Hematopoietic multipotent progenitor cell treated with erythropoietin and hydrocortisone succinate and interleukin-3 and kit ligand, for 8 days (in vitro differentiated cells): Measurements from ENCODE around the gene PACS1.
"Not testable (repeated sequence)": the region's sequence is repeated elsewhere in the genome, so short reads cannot be mapped to it uniquely, and the experiment has no call there.

ENCODE experiments used
- DNase-seq: peaks from one replicate; pipeline ENCODE4 v3.0.0-alpha.2; 2015

The PACS1 gene

DNA sequence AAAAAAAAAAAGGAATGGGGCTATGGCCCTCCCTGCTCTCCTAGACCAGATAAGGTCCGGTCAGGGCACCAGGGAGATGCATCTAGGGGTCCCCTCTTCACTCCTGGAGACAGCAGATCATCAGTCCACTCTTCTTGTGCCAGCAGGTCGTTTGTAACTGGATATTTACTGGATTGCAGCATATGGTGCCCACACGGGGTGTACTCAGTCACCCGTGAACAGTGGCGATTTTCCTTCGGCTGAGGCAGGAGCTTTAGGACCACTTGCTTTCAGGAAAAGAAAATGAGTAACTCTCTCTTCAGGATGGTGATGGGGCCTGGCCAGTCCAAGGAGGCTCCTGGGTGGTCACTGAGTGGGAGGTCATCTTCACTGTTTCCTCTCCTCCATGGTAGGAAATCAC, 160.1 kb downstream of the PACS1 start:
- no peak for DNase-seq

DNA sequence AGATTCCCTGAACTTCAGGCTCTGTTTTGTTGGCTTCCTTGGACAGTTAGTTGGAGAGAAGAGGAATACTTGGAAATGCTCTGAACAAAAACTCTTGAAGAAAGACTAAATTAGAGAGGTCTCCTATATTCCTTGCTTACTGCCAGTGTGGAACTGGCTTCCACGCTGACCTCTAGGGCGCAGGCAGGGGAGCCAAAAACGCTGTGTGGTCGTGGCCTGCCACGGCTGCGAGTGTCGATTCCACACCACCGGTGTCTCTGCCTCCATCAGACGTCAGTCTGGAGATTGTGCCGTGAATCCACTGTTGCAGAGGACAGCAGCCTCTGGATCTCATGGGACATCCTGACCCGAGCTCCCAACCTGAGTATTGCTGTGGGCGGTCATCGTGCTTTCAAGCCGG, 160.9 kb downstream of the PACS1 start:
- DNase-seq, result no peak

DNA sequence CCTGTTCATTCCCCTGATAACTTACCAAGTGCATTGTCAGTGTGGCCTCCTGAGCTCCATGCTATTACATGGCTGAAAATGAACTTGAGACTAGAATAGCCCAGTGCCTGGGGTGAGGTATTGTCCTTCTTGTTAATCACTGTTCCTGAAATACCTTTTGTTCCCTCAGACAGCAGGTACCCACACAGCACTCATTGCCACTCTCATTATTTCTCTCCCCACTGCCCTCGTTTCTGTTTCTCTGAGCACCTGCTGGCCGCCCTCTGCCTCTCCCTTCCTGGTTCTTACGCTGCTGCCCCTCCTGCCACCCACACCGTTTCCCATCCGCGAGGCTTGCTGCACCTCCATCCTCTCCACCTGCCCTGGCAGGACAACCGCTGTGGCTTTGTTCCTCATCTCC, 161.5 kb downstream of the PACS1 start:
- no peak for DNase-seq

- no peak for DNase-seq
Measured at GRCh38 chr11:66232769-66233168, 162.7 kb downstream of the PACS1 start.

GRCh38 chr11:66233301-66233700, 163.2 kb downstream of the PACS1 start:
- no peak for DNase-seq

DNA sequence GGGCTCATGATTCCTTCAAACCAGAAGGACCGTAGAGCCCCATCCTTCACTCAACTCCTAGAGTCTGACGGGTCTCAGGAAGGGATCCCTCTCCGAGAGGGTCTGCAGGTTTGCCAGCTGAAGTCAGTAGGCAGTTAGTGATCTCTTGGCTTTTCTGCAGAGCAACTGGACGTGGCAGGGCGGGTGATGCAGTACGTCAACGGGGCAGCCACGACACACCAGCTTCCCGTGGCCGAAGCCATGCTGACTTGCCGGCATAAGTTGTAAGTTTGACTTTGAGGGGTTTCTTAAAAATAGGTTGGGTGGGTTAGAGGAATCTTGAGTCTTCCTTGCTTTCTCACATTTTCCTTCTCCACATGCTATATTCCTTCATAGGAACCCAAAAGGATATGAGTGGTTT, 165.1 kb downstream of the PACS1 start:
- no peak for DNase-seq

DNA sequence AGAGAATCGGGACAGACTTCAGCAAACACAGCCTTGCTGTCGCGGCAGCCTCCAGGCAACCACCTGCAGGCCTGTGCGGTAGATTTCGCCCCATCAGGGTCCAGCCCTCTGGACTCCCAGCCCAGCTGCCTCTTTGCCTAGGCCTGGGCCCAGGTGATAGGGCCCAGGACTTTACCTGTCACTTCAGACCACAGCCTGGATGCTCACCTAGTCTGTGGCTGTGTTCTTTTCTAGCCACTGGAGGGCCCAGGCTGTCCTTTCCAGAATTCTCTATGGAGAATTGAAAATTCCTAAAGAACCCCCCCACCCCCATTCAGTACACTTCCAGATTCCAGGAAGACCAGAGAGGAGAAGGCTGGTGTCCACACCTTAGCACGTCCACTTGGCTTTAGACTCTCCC, 167.8 kb downstream of the PACS1 start:
- DNase-seq, result no peak

- no peak for DNase-seq
Measured at GRCh38 chr11:66238786-66239413, 168.8 kb downstream of the PACS1 start.

GRCh38 chr11:66239511-66239910, 169.4 kb downstream of the PACS1 start:
- DNase-seq, result no peak

DNA sequence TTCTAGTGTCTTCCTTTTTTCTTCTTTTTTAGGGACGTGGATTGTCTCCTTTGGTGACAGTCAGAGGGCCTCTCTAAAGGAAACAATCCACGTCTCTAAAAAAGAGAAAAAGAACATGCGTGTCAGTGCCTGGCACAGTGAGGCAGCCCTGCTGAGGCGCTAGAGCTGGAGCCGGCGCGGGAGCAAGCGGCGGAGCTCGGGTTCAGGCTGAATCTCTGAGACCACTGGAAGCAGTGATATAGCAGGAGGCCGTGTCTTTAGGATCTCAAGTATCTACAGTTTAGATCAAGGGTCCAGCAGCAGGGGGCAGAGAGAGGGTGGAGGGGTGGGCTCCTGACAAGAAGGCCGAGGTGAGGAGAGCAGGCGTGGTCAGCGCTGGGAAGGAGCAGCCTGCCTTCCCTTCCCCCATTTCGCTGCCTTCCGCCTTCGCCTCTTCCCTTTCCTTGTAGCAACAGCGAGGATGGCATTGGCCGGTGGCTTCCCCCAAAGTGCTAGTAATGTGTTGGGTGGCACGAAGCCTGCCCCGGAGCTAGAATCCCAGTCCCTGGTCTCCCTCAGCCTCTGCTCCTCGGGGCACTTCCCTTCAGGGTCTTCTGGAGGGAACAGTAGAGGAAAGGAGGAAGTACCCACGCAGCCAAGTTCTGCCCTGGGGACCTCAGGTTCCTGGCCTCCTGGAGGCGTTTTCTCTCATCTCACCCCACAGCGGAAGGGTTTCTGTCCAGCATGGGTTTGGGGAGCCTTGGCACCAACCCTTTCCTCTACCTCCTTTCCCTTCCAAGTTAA, 170.1 kb downstream of the PACS1 start:
- DNase-seq, result no peak

DNA sequence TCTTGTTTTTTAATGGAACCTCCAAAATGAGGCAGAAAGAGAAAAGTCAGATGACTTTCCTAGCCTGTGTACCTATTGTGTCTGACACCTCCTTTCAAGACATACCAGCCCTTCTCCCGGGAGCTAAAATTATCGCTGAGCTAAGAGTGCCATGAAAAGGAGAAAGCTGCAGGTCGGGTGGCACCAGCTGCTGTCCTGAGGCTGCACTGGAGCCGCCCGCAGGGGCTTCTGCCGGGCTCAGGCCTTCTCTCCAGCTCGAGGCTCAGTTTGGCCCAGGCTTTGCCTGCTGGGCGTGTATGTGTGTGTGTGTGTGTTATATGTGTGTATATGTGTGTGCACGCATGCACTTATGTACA, 170.7 kb downstream of the PACS1 start:
- no peak for DNase-seq

DNA sequence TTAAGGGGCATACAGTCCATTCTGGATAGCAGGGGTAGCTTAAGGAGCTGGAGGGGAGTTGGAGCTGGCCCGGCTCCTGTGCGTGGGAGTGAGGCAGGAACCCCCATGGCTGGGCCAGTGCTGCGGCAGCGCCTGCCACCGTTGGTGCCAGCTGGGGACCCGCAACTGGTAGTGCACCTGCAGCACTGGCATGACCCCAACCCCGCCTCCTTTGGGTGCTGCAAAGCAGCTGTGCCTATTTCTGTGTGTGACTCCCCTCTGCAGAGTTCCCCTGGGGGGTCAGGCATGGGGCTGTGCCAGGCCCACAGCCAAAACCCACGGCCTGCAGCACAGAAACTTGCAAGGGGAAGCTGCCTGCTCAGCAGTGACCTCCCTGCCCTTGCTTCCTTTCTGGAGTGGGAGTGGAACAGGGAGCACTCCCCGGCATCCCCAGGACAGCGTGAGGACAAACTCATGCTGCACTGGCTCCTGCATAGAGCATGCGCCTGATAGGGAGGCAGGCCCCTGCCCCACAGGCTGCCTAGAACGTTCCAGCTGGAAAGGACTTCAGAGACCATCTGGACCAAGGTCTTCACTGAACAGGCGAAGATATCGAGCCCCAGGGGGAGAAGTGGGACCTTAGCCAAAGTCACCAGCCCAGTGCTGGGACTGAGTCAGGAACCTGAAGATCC, 172.2 kb downstream of the PACS1 start:
- DNase-seq, result no peak

DNA sequence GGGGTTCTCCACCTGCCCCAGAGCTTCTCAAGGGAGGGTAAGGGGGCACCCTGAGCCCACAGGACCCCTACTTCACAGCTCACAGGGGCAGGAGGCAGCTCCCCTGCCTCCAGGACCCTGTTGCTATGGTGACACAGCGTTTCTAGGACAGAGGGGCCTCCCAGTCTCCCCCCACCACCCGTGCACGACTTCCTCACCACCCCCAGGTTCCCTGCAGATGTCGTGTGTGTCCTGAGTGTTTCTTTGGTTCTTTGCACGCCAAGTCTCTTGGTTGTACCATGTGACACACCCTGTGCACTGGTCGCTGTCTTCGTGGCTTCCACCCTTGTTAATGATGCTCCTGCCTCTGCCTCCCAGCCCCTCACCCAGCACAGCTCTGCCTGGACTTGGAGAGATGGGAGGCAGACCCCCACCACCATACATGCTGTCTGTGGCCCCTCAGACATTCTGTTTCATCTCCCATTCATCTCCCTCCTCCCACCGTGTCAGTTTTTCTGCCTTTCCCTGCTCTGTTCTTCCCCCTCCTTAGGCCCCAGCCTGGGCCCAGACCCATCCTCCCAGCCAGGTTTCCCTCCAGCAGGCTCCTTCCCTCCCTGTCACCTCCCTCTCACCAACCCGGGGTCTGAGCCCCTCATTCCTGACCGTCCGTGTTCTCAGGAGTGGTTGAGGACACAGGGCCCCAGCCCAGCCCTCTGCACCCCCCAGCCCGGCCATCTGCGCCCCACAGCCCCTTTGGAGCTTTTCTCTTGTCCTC, 173.9 kb downstream of the PACS1 start:
- no peak for DNase-seq

DNA sequence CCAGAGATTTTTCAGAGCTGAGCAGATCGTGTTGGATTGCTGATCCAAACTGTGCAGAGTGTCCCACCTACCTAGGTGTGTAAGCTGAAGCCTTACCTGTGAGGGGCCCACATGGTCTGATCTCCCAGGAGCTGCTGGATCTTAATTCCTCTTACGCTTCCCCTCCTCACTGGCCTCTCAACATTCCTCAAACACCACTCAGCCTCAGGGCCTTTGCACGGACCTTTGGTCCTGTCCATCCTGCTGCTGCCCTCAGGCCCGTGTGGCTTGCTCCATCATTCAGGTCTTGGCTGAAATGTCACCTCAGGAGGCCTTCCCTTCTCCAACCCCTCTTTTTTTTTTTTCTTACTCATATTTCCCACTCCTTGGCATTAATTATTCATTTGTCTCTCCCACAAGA, 177.2 kb downstream of the PACS1 start:
- no peak for DNase-seq

- DNase-seq, result no peak
Measured at GRCh38 chr11:66247801-66248200, 177.7 kb downstream of the PACS1 start.

DNA sequence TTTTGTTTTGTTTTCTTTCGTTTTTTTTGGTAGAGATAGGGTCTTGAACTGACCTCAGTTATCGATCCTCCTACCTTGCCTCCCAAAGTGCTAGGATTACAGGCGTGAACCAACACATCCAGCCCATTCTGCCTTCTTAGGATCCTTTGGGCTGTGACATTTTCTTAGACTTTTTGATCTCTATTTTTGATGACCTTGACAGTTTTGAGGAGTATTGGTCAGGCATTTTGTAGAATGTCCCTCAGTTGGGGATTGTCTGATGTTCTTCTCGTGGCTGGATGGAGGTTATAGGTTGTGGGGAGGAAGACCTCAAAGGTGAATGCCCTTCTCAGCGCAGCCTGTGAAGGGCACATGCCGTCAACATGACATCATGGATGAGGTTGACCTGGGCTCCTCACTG, 178.8 kb downstream of the PACS1 start:
- DNase-seq, result no peak

DNA sequence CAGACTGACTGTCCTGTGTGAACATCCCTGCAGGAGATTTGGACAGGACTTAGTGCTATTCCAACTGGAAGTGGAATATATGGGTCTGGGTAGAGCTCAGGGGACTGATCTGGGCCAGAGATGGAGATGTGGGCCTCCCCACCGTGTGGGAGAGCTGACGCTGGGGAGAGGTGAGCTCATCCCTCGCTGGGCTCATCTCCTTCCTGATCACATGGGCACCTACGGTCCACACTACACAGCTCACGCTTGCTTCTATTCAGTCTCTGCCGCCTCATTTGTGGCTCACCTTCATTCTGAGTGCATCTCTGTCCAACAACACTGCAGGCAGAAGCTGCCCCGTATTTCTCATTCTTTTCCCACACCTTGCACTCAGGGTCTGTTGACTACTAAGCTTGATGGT, 181.7 kb downstream of the PACS1 start:
- DNase-seq, result no peak

DNA sequence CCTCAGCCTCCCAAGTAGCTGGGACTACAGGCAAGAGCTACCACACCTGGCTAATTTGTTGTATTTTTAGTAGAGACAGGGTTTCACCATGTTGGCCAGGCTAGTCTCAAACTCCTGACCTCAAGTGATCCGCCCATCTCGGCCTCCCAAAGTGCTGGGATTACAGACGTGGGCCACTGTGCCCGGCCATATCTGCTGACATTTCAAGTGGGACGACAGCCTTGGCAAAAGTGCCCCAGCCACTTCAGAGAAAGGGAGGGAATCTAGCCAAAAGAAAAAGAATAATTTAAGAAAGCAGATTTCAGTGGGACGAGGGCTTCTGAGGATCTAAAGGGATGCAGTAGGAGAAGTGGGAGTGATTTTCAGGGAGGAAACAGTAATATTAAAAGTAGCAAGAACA, 183.0 kb downstream of the PACS1 start:
- DNase-seq, result not testable (repeated sequence)

- no peak for DNase-seq
Measured at GRCh38 chr11:66258473-66258893, 188.4 kb downstream of the PACS1 start.

- no peak for DNase-seq
Measured at GRCh38 chr11:66259225-66259624, 189.2 kb downstream of the PACS1 start.

DNA sequence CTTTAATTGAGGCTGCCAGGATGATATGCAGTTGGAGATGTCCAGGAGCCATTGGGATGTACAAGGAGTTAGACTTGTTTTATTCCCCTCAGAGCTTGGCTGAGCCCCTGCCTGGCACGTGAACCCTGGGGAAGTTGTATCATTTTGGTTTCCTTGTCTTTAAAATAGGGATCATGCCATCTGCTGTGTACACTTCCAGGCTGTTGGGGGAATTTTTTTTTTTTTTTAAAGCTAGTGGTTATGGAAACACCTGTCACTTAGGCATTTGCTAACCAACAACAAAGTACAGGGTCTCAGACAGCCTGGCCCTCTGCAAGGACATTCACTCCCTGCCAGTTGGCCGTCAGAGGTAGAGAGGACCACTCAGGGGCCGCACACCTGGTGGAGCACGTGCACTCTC, 189.9 kb downstream of the PACS1 start:
- no peak for DNase-seq

- no peak for DNase-seq
Measured at GRCh38 chr11:66261578-66261977, 191.5 kb downstream of the PACS1 start.

DNA sequence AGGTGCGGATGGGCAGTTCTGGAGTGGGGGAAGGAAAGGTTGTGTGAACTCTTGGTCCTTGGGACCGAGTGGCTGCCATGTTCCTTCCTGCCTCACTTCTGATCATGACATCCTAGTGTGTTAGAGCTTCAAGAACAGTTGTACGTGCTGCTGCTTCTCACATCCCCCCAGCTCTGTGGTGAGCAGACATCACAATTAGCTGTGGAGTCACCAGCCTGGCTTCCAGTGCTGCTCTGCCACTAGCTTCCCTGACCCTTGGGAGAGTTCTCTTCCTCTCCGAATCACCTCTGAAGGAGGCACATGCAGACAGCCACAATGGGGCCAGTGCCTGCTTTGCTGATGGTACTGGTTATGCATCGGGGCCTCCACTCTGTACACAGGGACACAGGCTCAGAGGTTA, 192.1 kb downstream of the PACS1 start:
- no peak for DNase-seq

GRCh38 chr11:66262696-66263095, 192.6 kb downstream of the PACS1 start:
- no peak for DNase-seq
